ENCODE measurements around the gene CADPS2. TPM values are rescaled to one million over a fixed set of nuclear protein-coding genes. Genes with fewer than 3 reads are reported as not detected.

Gene CADPS2
- total RNA-seq, 1 donor from 2014 or later: 4.3 TPM

- no peaks in the 10 kb centered on the region for H3K27me3 Mint-ChIP-seq
- DNase-seq (ENCODE audit: low spot score, unreplicated experiment): no peak
- peaks cover 3% of the 10 kb centered on the region for H3K4me1 Mint-ChIP-seq (ENCODE audit: low read depth)
- no peak overlapping the region for H3K4me3 Mint-ChIP-seq (ENCODE audit: low read depth)
- TF ChIP-seq CTCF (IDR thresholded peaks at IDR 0.05; ENCODE audit: unreplicated experiment): no peak
- H3K36me3 Mint-ChIP-seq (ENCODE audit: insufficient read depth): no peaks in the 10 kb centered on the region
- no peaks in the 10 kb centered on the region for H3K9me3 Mint-ChIP-seq (ENCODE audit: low read depth)
- H3K27ac Mint-ChIP-seq: no peak overlapping the region
Observed at GRCh38 chr7:122442929-122443328, 443.3 kb downstream of the CADPS2 start.

GRCh38 chr7:122438492-122438891, 447.8 kb downstream of the CADPS2 start:
- TF ChIP-seq CTCF (IDR thresholded peaks at IDR 0.05; ENCODE audit: unreplicated experiment): no peak
- Mint-ChIP-seq H3K27me3 (no peaks in the 10 kb centered on the region), H3K27ac (no peak overlapping the region), H3K9me3 (ENCODE audit: low read depth) (no peaks in the 10 kb centered on the region), H3K4me3 (ENCODE audit: low read depth) (no peak overlapping the region), H3K4me1 (ENCODE audit: low read depth) (peaks cover 3% of the 10 kb centered on the region), H3K36me3 (ENCODE audit: insufficient read depth) (no peaks in the 10 kb centered on the region)
- DNase-seq (ENCODE audit: low spot score, unreplicated experiment): no peak

- no peak for TF ChIP-seq CTCF (IDR thresholded peaks at IDR 0.05; ENCODE audit: unreplicated experiment)
- Mint-ChIP-seq H3K36me3 (ENCODE audit: insufficient read depth) (no peaks in the 10 kb centered on the region), H3K27me3 (no peaks in the 10 kb centered on the region), H3K27ac (no peak overlapping the region), H3K9me3 (ENCODE audit: low read depth) (no peaks in the 10 kb centered on the region), H3K4me1 (ENCODE audit: low read depth) (peaks cover 3% of the 10 kb centered on the region), H3K4me3 (ENCODE audit: low read depth) (no peak overlapping the region)
- no peak for DNase-seq (ENCODE audit: low spot score, unreplicated experiment)
Observed at GRCh38 chr7:122438006-122438405, 448.3 kb downstream of the CADPS2 start.

- H3K36me3 Mint-ChIP-seq (ENCODE audit: insufficient read depth): no peaks in the 10 kb centered on the region
- no peaks in the 10 kb centered on the region for H3K27me3 Mint-ChIP-seq
- no peak overlapping the region for H3K4me3 Mint-ChIP-seq (ENCODE audit: low read depth)
- DNase-seq (ENCODE audit: low spot score, unreplicated experiment): no peak
- peaks cover 3% of the 10 kb centered on the region for H3K4me1 Mint-ChIP-seq (ENCODE audit: low read depth)
- no peak for TF ChIP-seq CTCF (IDR thresholded peaks at IDR 0.05; ENCODE audit: unreplicated experiment)
- no peak overlapping the region for H3K27ac Mint-ChIP-seq
- H3K9me3 Mint-ChIP-seq (ENCODE audit: low read depth): no peaks in the 10 kb centered on the region
Observed at GRCh38 chr7:122433765-122434164, 452.5 kb downstream of the CADPS2 start.

GRCh38 chr7:122430710-122431109, 455.6 kb downstream of the CADPS2 start:
- Mint-ChIP-seq H3K4me1 (ENCODE audit: low read depth) (peaks cover 3% of the 10 kb centered on the region), H3K27me3 (no peaks in the 10 kb centered on the region), H3K4me3 (ENCODE audit: low read depth) (no peak overlapping the region), H3K27ac (no peak overlapping the region), H3K36me3 (ENCODE audit: insufficient read depth) (no peaks in the 10 kb centered on the region), H3K9me3 (ENCODE audit: low read depth) (no peaks in the 10 kb centered on the region)
- DNase-seq (ENCODE audit: low spot score, unreplicated experiment): no peak
- no peak for TF ChIP-seq CTCF (IDR thresholded peaks at IDR 0.05; ENCODE audit: unreplicated experiment)

All from progenitor cell of endocrine pancreas (in vitro differentiated cells).